ENCODE measurements around the gene LAMP1. TPM values are rescaled to one million over a fixed set of nuclear protein-coding genes. Genes with fewer than 3 reads are reported as not detected.

Gene LAMP1
- total RNA-seq, 4 donors from 2014 or later = 97.9 to 151 (median 128) TPM

GRCh38 chr13:113321546-113321945 lies 24.5 kb downstream of the LAMP1 start:
- H3K27me3 ChIP-seq = no peaks in the 10 kb centered on the region
- no peaks in the 10 kb centered on the region for H3K9me3 ChIP-seq
- no peak overlapping the region for H3K27ac ChIP-seq
- ATAC-seq = no peak
- TF ChIP-seq POLR2AphosphoS5 (IDR thresholded peaks at IDR 0.05) (no peak), CTCF (IDR thresholded peaks at IDR 0.05) (no peak), EP300 (IDR thresholded peaks at IDR 0.05) (no peak), POLR2A (IDR thresholded peaks at IDR 0.05) (no peak)
- H3K4me3 ChIP-seq = no peak overlapping the region
- H3K4me1 ChIP-seq = no peaks in the 10 kb centered on the region
- peaks cover 0 to 96% of the 10 kb centered on the region in 2 donors for H3K36me3 ChIP-seq
- WGBS, 2 donors (ENCODE audit: low coverage in 1 of 2) = 59% methylated on average over 8 of the region's 22 CpGs; no CpG with 5 or more reads in 1 of the 2 donors

GRCh38 chr13:113322043-113322461 lies 25.0 kb downstream of the LAMP1 start:
- no peak for TF ChIP-seq POLR2A (IDR thresholded peaks at IDR 0.05)
- TF ChIP-seq POLR2AphosphoS5 (IDR thresholded peaks at IDR 0.05) = no peak
- no peak for TF ChIP-seq EP300 (IDR thresholded peaks at IDR 0.05)
- no peak for TF ChIP-seq CTCF (IDR thresholded peaks at IDR 0.05)
- WGBS, 2 donors (ENCODE audit: low coverage in 1 of 2) = 90% methylated on average over 2 of the region's 17 CpGs; no CpG with 5 or more reads in 1 of the 2 donors
- Histone ChIP-seq H3K27ac (no peak overlapping the region), H3K36me3 (peaks cover 0 to 91% of the 10 kb centered on the region in 2 donors), H3K9me3 (no peaks in the 10 kb centered on the region), H3K4me1 (no peaks in the 10 kb centered on the region), H3K27me3 (no peaks in the 10 kb centered on the region), H3K4me3 (no peak overlapping the region)
- ATAC-seq = peak; percentile 35

- Histone ChIP-seq H3K4me1 (no peaks in the 10 kb centered on the region), H3K36me3 (peaks cover 0 to 81% of the 10 kb centered on the region in 2 donors), H3K27ac (no peak overlapping the region), H3K27me3 (no peaks in the 10 kb centered on the region), H3K9me3 (no peaks in the 10 kb centered on the region), H3K4me3 (no peak overlapping the region)
- WGBS, 2 donors (ENCODE audit: low coverage in 1 of 2) = 96 to 97% methylated on average over 12 to 22 of the region's 25 CpGs
- TF ChIP-seq CTCF (IDR thresholded peaks at IDR 0.05) (no peak), POLR2A (IDR thresholded peaks at IDR 0.05) (no peak), EP300 (IDR thresholded peaks at IDR 0.05) (no peak), POLR2AphosphoS5 (IDR thresholded peaks at IDR 0.05) (no peak)
- no peak for ATAC-seq
Observed at GRCh38 chr13:113322890-113323651, 26.0 kb downstream of the LAMP1 start.

- Histone ChIP-seq H3K27ac (no peak overlapping the region), H3K36me3 (peaks cover 0 to 73% of the 10 kb centered on the region in 2 donors), H3K4me3 (no peak overlapping the region), H3K4me1 (no peaks in the 10 kb centered on the region), H3K9me3 (no peaks in the 10 kb centered on the region), H3K27me3 (no peaks in the 10 kb centered on the region)
- WGBS, 2 donors (ENCODE audit: low coverage in 1 of 2) = 86 to 100% methylated on average over 5 to 7 of the region's 7 CpGs
- no peak for ATAC-seq
- no peak for TF ChIP-seq POLR2A (IDR thresholded peaks at IDR 0.05)
Observed at GRCh38 chr13:113323869-113324268, 26.8 kb downstream of the LAMP1 start.

GRCh38 chr13:113324398-113324797 lies 27.4 kb downstream of the LAMP1 start:
- Histone ChIP-seq H3K4me3 (no peak overlapping the region), H3K9me3 (no peaks in the 10 kb centered on the region), H3K27me3 (no peaks in the 10 kb centered on the region), H3K4me1 (no peaks in the 10 kb centered on the region), H3K27ac (no peak overlapping the region), H3K36me3 (peaks cover 0 to 67% of the 10 kb centered on the region in 2 donors)
- 70 to 71% methylated on average over 6 to 12 of the region's 12 CpGs for WGBS, 2 donors (ENCODE audit: low coverage in 1 of 2)
- TF ChIP-seq POLR2A (IDR thresholded peaks at IDR 0.05) (no peak), CTCF (IDR thresholded peaks at IDR 0.05) (no peak), POLR2AphosphoS5 (IDR thresholded peaks at IDR 0.05) (no peak), EP300 (IDR thresholded peaks at IDR 0.05) (no peak)
- ATAC-seq = no peak
